OCI-LY7 (cell line): ENCODE measurements around the gene WDR43.

ENCODE experiments used
- CTCF ChIP-seq: fragments of 200-600 bp; sonication (generic); conservative IDR thresholded peaks from 2 replicates; pipeline ENCODE4 v1.5.1; 2014; ENCODE audit warnings: mild to moderate bottlenecking, antibody characterized with exemption, low read length, moderate library complexity, mixed read lengths
- EZH2phosphoT487 ChIP-seq: fragments of 200-600 bp; sonication (generic); IDR thresholded peaks from 2 replicates; pipeline ENCODE4 v1.6.1; 2018; ENCODE audit warnings: low read depth, borderline replicate concordance, mild to moderate bottlenecking, mixed run types, antibody characterized with exemption, low read length, moderate library complexity, mixed read lengths

DNA sequence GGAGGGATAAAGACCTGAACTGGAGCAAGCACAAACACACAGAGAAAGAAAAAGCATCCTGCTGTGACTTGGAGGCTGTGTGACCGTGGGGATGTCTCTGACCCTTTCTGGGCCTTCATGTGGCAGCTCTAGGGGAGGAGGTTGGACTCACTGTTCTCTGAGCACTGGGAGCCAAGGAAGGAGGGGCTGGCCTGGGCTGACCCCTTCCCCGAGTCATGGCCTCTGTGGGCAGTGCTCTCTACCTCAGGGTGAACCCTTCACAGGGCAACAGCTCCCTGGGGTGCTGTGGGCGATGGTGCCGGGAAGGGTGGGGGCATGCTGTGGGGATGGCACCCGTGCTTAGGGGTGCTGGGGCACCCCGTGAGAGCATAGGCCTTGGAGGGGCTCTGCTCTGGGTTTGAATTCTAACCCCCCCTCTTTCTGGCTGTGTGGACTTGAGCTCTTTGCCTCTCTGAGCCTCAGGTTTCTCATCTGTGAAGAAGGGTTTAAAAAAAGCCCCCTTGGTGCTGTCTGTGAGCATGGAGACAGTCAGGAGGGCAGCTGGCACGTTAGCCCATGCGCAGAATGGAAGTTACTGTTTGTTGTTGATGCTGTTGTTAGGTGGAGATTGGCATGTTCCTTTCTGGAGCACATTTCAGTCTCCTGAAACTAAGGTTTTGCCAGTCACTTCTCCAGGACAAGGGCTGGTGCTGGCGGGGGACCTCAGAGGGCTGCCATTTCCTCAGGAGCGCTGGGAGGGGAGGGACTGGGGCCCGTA is 87.3 kb downstream of the WDR43 start:
- TF ChIP-seq CTCF (no peak), EZH2phosphoT487 (no peak)
